Hematopoietic multipotent progenitor cell treated with erythropoietin and hydrocortisone succinate and interleukin-3 and kit ligand, for 8 days (in vitro differentiated cells): Measurements from ENCODE around the gene CLEC4A.
"Not testable (repeated sequence)": the region's sequence is repeated elsewhere in the genome, so short reads cannot be mapped to it uniquely, and the experiment has no call there.

Experiments used
- DNase-seq: peaks from one replicate; pipeline ENCODE4 v3.0.0-alpha.2; 2015

CLEC4A gene

GRCh38 chr12:8123124-8123912, at the start of gene CLEC4A:
CLEC4A (plus strand) TSS chr12:8123617; CDS start chr12:8123879, 262 bp downstream.
- DNase-seq, result no peak

- no peak for DNase-seq
Observed at GRCh38 chr12:8075935-8076334, 47.5 kb upstream of the CLEC4A start.

GRCh38 chr12:8076366-8076765, 47.1 kb upstream of the CLEC4A start:
- DNase-seq, result no peak

- DNase-seq, result no peak
Observed at GRCh38 chr12:8077207-8077606, 46.2 kb upstream of the CLEC4A start.

- peak; percentile 66 for DNase-seq
Observed at GRCh38 chr12:8078398-8078797, 45.0 kb upstream of the CLEC4A start.

GRCh38 chr12:8078916-8079315, 44.5 kb upstream of the CLEC4A start:
- no peak for DNase-seq

- peak; percentile 36 for DNase-seq
Observed at GRCh38 chr12:8080120-8080519, 43.3 kb upstream of the CLEC4A start.

- peak; percentile 53 for DNase-seq
Observed at GRCh38 chr12:8081251-8081920, 42.0 kb upstream of the CLEC4A start.

GRCh38 chr12:8082808-8083100, 40.7 kb upstream of the CLEC4A start:
- DNase-seq, result no peak

- DNase-seq, result not testable (repeated sequence)
Observed at GRCh38 chr12:8084351-8084750, 39.1 kb upstream of the CLEC4A start.

GRCh38 chr12:8087666-8088065, 35.8 kb upstream of the CLEC4A start:
- DNase-seq, result no peak

- DNase-seq, result no peak
Observed at GRCh38 chr12:8088574-8088973, 34.8 kb upstream of the CLEC4A start.

GRCh38 chr12:8089277-8089676, 34.1 kb upstream of the CLEC4A start:
- not testable (repeated sequence) for DNase-seq

- no peak for DNase-seq
Observed at GRCh38 chr12:8089716-8090115, 33.7 kb upstream of the CLEC4A start.

- DNase-seq, result no peak
Observed at GRCh38 chr12:8093291-8093690, 30.1 kb upstream of the CLEC4A start.

- no peak for DNase-seq
Observed at GRCh38 chr12:8096281-8096915, 27.0 kb upstream of the CLEC4A start.

- DNase-seq, result no peak
Observed at GRCh38 chr12:8099235-8099634, 24.2 kb upstream of the CLEC4A start.

GRCh38 chr12:8108808-8109398, 14.5 kb upstream of the CLEC4A start:
- peak; percentile 82 for DNase-seq

- DNase-seq, result not testable (repeated sequence)
Observed at GRCh38 chr12:8113117-8113516, 10.3 kb upstream of the CLEC4A start.

- no peak for DNase-seq
Observed at GRCh38 chr12:8120072-8120713, 3.2 kb upstream of the CLEC4A start.

- peak; percentile 46 for DNase-seq
Observed at GRCh38 chr12:8127138-8127537, 3.7 kb downstream of the CLEC4A start.

- not testable (repeated sequence) for DNase-seq
Observed at GRCh38 chr12:8133636-8134397, 10.4 kb downstream of the CLEC4A start.
